ENCODE measurements around the gene PRR5.

- TF ChIP-seq CTCF (IDR thresholded peaks at IDR 0.05) (no peak), REST (IDR thresholded peaks at IDR 0.05; ENCODE audit: low read depth, low read length) (no peak), NRF1 (IDR thresholded peaks at IDR 0.05; ENCODE audit: low read depth, low read length) (no peak), RAD21 (IDR thresholded peaks at IDR 0.05; ENCODE audit: low read length) (no peak), POLR2AphosphoS5 (IDR thresholded peaks at IDR 0.05; ENCODE audit: low read depth, low read length) (no peak)
These were observed 12.8 kb upstream of the PRR5 start for GRCh38 chr22:44689173-44689572.
